ENCODE data around the gene BZW1. TPM values are rescaled to one million over a fixed set of nuclear protein-coding genes. Genes with fewer than 3 reads are reported as not detected.
A peak's percentile ranks its signal among the peaks of the same experiment; 100 is the strongest.

Gene BZW1
- total RNA-seq, 1 experiment from 2014 or later: 322 TPM

GRCh38 chr2:200810252-200810997 is 1.3 kb upstream of the BZW1 start:
- no peaks in the 10 kb centered on the region for H3K9me3 Mint-ChIP-seq (ENCODE audit: unreplicated experiment)
- no peak for TF ChIP-seq CTCF (IDR thresholded peaks at IDR 0.05; ENCODE audit: insufficient read depth in 1 of 2, low read depth in 1 of 2, low read length in 1 of 2, severe bottlenecking in 1 of 2, unreplicated experiment in 1 of 2)
- ChIA-PET POLR2A (interaction anchor here (0.6 to 1.4 kb wide), 2 partner anchors 62 to 102 kb away, joined by 3 to 7 read pairs; no protein-coding TSS in a partner anchor), CTCF (interaction anchor here (0.6 to 1.4 kb wide), 4 partner anchors 41 to 79 kb away, joined by 3 to 5 read pairs (median 4); no protein-coding TSS in a partner anchor)
- 0 out of 2 replicates have a peak, but pooled peaks cover 3% of the 10 kb centered on the region for H3K36me3 ChIP-seq (ENCODE audit: control insufficient read depth, insufficient read depth, low read length)
- intact Hi-C loops (cut with micrococcal nuclease; ENCODE audit: unreplicated experiment): loop anchor here (2.0 to 10.0 kb wide), 2 partner anchors 54 to 236 kb away; partner anchors contain the start of gene CLK1
- no peaks in the 10 kb centered on the region for H3K9me3 ChIP-seq
- no peaks in the 10 kb centered on the region for H3K27me3 ChIP-seq (replicated peaks; ENCODE audit: control insufficient read depth, insufficient read depth, low read length)
- H3K36me3 Mint-ChIP-seq (ENCODE audit: insufficient read depth, unreplicated experiment): peaks cover 38% of the 10 kb centered on the region
- DNase-seq: no peak
- peak overlapping the region; percentile 43 for H3K27ac Mint-ChIP-seq (ENCODE audit: unreplicated experiment)
- H3K27me3 Mint-ChIP-seq (ENCODE audit: insufficient read depth, unreplicated experiment): no peaks in the 10 kb centered on the region
- no TSS peak for BruUV-seq (replicated peaks)
- peaks cover 16% of the 10 kb centered on the region for H3K4me1 Mint-ChIP-seq (ENCODE audit: low read depth, unreplicated experiment)
- peaks cover 22% of the 10 kb centered on the region for H3K4me1 ChIP-seq
- H3K4me3 ChIP-seq (ENCODE audit: low read depth, low read length): peak overlapping the region; percentile 45
- peak overlapping the region; percentile 89 for H3K4me3 Mint-ChIP-seq (ENCODE audit: unreplicated experiment)

- H3K27me3 Mint-ChIP-seq (ENCODE audit: insufficient read depth, unreplicated experiment): no peaks in the 10 kb centered on the region
- ChIA-PET CTCF (interaction anchor here (1.0 to 1.4 kb wide), 3 partner anchors 63 to 80 kb away, joined by 3 to 5 read pairs (median 4); no protein-coding TSS in a partner anchor), POLR2A (interaction anchor here (1.4 kb wide), 1 partner anchor 63 kb away, joined by 7 read pairs; no protein-coding TSS in a partner anchor)
- Histone ChIP-seq H3K36me3 (ENCODE audit: control insufficient read depth, insufficient read depth, low read length) (0 out of 2 replicates have a peak, but pooled peaks cover 3% of the 10 kb centered on the region), H3K27me3 (replicated peaks; ENCODE audit: control insufficient read depth, insufficient read depth, low read length) (no peaks in the 10 kb centered on the region), H3K4me1 (peaks cover 22% of the 10 kb centered on the region), H3K4me3 (ENCODE audit: low read depth, low read length) (peak overlapping the region; percentile 45), H3K9me3 (no peaks in the 10 kb centered on the region)
- peak overlapping the region; percentile 89 for H3K4me3 Mint-ChIP-seq (ENCODE audit: unreplicated experiment)
- H3K36me3 Mint-ChIP-seq (ENCODE audit: insufficient read depth, unreplicated experiment): peaks cover 44% of the 10 kb centered on the region
- no peak for TF ChIP-seq CTCF (IDR thresholded peaks at IDR 0.05; ENCODE audit: insufficient read depth in 1 of 2, low read depth in 1 of 2, low read length in 1 of 2, severe bottlenecking in 1 of 2, unreplicated experiment in 1 of 2)
- peak overlapping the region; percentile 98 for H3K27ac Mint-ChIP-seq (ENCODE audit: unreplicated experiment)
- intact Hi-C loops (cut with micrococcal nuclease; ENCODE audit: unreplicated experiment): loop anchor here (1.0 to 10.0 kb wide), 5 partner anchors 54 to 236 kb away; partner anchors contain the start of genes CLK1, NIF3L1 and PPIL3
- BruUV-seq (replicated peaks): TSS peak; percentile 79
- no peak for DNase-seq
- H3K9me3 Mint-ChIP-seq (ENCODE audit: unreplicated experiment): no peaks in the 10 kb centered on the region
- H3K4me1 Mint-ChIP-seq (ENCODE audit: low read depth, unreplicated experiment): peaks cover 16% of the 10 kb centered on the region
Observed at GRCh38 chr2:200810998-200811332, 745 bp upstream of the BZW1 start.

GRCh38 chr2:200812122-200813022 is 662 bp downstream of the BZW1 start:
- Mint-ChIP-seq H3K27ac (ENCODE audit: unreplicated experiment) (peak overlapping the region; percentile 98), H3K27me3 (ENCODE audit: insufficient read depth, unreplicated experiment) (no peaks in the 10 kb centered on the region), H3K9me3 (ENCODE audit: unreplicated experiment) (no peaks in the 10 kb centered on the region), H3K36me3 (ENCODE audit: insufficient read depth, unreplicated experiment) (peaks cover 58% of the 10 kb centered on the region), H3K4me1 (ENCODE audit: low read depth, unreplicated experiment) (peaks cover 16% of the 10 kb centered on the region), H3K4me3 (ENCODE audit: unreplicated experiment) (peak overlapping the region; percentile 89)
- intact Hi-C loops (cut with micrococcal nuclease; ENCODE audit: unreplicated experiment): loop anchor here (1.0 to 10.0 kb wide), 3 partner anchors 64 to 238 kb away; no protein-coding TSS in a partner anchor
- Histone ChIP-seq H3K4me1 (peaks cover 22% of the 10 kb centered on the region), H3K4me3 (ENCODE audit: low read depth, low read length) (peak overlapping the region; percentile 99), H3K9me3 (no peaks in the 10 kb centered on the region), H3K36me3 (ENCODE audit: control insufficient read depth, insufficient read depth, low read length) (peaks cover 5% of the 10 kb centered on the region), H3K27me3 (replicated peaks; ENCODE audit: control insufficient read depth, insufficient read depth, low read length) (no peaks in the 10 kb centered on the region)
- DNase-seq: peak; percentile 85 to 92
- ChIA-PET POLR2A (no interaction called here), CTCF (no interaction called here)
- peak; percentile 56 to 85 for TF ChIP-seq CTCF (IDR thresholded peaks at IDR 0.05; ENCODE audit: insufficient read depth in 1 of 2, low read depth in 1 of 2, low read length in 1 of 2, severe bottlenecking in 1 of 2, unreplicated experiment in 1 of 2)
- BruUV-seq (replicated peaks): no TSS peak
